Activated CD4-positive, CD25-positive, alpha-beta regulatory T cell treated with anti-CD3 and anti-CD28 coated beads, Interleukin-2, amount 50 U/mL, for 72 hours (primary cell): ENCODE measurements around the gene RBM25.
A peak's percentile ranks its signal among the peaks of the same experiment; 100 is the strongest.
"Not testable (repeated sequence)": the region's sequence is repeated elsewhere in the genome, so short reads cannot be mapped to it uniquely, and the experiment has no call there.

Source experiments
- DNase-seq: peaks from one replicate; pipeline ENCODE4 v3.0.0; 2021

Gene RBM25

DNA sequence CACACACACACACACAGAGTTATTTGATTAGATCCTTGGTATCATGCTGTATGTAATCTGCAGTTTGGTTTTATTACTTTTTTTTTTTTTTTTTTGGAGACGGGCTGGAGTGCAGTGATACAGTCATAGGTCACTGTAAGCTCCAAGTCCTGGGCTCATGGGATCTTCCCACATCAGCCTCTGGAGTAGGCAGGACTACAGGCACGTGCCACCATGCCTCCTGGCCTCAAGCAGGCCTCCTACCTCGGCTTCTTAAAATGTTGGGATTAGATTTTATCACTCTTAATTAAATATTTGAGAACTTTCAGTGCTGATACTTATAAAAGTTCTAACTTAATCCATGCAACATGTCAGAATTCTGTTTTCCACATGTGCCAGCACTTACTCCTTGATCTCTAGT lies 46.7 kb downstream of the RBM25 start:
- no peak for DNase-seq

DNA sequence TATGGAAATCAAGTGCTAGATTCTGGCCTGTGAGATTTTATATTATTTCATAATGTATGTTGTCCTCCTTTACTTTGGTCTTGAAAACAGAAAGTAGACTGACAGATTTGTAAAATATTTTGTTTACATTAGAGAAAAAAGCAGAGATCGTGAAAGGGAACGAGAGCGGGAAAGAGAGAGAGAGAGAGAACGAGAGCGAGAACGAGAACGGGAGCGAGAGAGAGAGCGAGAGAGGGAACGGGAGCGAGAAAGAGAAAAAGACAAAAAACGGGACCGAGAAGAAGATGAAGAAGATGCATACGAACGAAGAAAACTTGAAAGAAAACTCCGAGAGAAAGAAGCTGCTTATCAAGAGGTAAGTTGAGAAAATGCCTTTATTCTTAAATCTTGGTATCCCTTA lies 47.4 kb downstream of the RBM25 start:
- no peak for DNase-seq

- no peak for DNase-seq
These were observed 57.8 kb downstream of the RBM25 start for GRCh38 chr14:73116079-73116665.

GRCh38 chr14:73124180-73124894 lies 66.0 kb downstream of the RBM25 start:
- DNase-seq, result no peak

- no peak for DNase-seq
These were observed 66.8 kb downstream of the RBM25 start for GRCh38 chr14:73125169-73125588.

DNA sequence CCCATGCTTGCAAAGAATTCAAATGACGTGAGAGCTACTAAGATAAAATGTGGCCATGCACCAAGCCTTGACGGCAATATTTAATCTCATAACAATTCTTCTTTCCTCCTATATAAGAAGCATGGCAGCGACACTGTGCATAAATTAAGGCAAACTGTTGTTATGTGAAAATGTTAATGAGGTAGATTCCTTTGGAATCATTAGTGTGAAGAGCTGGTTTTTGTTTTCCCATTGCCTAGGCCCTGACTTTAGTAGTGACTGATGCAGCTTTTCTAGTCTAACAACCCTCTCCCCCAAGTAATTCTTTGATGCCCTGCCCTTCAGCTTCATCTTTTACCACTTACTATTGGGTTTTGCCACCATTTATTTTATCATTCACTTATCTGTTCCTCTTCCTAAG lies 67.4 kb downstream of the RBM25 start:
- no peak for DNase-seq

- DNase-seq, result no peak
These were observed 75.5 kb downstream of the RBM25 start for GRCh38 chr14:73133795-73134194.

GRCh38 chr14:73136085-73136386 lies 77.7 kb downstream of the RBM25 start:
- DNase-seq, result no peak

DNA sequence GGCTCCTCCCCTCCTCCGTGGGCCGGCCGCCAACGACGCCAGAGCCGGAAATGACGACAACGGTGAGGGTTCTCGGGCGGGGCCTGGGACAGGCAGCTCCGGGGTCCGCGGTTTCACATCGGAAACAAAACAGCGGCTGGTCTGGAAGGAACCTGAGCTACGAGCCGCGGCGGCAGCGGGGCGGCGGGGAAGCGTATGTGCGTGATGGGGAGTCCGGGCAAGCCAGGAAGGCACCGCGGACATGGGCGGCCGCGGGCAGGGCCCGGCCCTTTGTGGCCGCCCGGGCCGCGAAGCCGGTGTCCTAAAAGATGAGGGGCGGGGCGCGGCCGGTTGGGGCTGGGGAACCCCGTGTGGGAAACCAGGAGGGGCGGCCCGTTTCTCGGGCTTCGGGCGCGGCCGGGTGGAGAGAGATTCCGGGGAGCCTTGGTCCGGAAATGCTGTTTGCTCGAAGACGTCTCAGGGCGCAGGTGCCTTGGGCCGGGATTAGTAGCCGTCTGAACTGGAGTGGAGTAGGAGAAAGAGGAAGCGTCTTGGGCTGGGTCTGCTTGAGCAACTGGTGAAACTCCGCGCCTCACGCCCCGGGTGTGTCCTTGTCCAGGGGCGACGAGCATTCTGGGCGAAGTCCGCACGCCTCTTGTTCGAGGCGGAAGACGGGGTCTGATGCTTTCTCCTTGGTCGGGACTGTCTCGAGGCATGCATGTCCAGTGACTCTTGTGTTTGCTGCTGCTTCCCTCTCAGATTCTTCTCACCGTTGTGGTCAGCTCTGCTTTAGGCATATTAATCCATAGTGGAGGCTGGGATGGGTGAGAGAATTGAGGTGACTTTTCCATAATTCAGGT lies 78.3 kb downstream of the RBM25 start, which contains the start of gene PSEN1:
Gene PSEN1, plus strand, starts transcription at position 121 of the 839 bp plus-strand sequence. CDS start 11,513 bp downstream, outside the sequence.
- peak; percentile 99 for DNase-seq

DNA sequence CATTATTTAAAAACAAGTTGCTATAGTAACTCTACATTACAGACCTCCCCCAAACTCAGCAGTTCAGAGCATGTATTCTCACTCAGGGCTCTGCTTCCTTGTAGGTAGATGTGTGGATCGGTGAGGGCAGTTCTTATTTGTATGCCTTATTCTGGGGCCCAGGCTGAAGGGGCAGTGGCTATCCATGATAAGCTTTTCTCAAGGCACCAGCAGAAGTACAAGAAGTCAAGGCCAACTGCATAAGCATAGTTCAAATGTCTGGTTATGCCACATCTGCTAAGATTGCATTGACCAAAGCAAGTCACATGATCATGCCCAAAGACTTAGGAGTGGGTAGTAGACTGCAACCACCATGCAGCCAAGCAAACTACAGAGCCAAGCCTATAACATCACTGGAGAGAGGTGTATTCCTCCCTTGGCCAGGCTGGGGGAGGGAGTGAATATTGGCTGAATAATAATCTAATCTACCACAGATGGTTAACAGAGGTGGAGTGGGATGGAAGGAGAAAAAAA lies 82.5 kb downstream of the RBM25 start:
- DNase-seq, result no peak

DNA sequence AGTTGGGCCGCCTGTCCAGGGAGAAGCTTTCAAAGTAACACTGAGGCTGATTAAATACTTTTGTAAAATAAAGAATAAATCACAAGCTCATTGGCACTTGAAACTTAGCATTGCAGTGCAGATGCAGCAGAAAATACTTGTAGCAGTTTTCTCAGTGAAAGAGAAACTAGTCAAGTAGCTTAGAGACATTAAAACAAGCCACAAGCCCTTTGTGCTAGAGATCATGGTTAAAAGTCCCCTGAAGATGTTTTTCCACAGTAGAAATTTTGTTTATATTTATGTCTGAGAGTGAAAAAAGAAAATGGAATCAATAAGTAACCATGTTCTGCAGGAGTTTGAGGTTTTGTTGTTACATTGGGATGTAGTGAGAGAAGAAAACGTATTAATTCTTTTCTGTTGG lies 83.9 kb downstream of the RBM25 start:
- no peak for DNase-seq

GRCh38 chr14:73143003-73143402 lies 84.7 kb downstream of the RBM25 start:
- DNase-seq, result no peak

DNA sequence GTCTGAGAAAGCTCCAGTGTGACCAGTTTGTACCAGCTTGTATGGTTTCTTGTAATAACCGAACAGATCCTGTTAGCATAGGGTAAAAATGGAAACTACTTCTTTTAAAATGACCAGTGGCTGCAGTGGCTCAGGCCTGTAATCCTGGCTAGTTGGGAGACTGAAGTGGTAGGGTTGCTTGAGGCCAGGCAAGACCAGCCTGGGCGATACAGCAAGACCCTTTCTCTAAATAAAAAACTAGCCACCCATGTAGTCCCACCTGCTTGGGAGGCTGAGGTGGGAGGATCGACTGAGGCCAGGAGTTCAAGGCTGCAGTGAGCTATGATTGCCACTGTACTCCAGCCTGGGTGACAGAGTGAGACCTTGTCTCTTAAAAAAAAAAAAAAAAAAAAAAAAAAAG lies 85.3 kb downstream of the RBM25 start:
- DNase-seq, result no peak

GRCh38 chr14:73145371-73145770 lies 87.0 kb downstream of the RBM25 start:
- DNase-seq, result no peak

DNA sequence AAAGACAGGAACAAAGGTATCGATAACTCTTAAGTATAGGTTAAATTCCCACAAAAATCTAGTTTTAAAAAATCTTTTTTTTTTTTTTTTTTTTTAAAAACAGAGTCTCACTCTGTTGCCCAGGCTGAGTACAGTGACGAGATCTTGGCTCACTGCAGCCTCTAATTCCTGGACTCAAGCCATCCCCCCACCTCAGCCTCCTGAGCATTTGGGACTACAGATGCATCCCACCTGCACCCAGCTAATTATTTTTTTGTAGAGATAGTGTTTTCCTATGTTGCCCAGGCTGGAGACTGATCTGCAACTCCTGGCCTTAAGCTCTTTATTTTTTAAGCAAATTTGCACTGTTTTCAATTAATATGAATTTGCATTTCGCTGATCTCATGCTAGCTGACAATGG lies 87.8 kb downstream of the RBM25 start:
- no peak for DNase-seq

DNA sequence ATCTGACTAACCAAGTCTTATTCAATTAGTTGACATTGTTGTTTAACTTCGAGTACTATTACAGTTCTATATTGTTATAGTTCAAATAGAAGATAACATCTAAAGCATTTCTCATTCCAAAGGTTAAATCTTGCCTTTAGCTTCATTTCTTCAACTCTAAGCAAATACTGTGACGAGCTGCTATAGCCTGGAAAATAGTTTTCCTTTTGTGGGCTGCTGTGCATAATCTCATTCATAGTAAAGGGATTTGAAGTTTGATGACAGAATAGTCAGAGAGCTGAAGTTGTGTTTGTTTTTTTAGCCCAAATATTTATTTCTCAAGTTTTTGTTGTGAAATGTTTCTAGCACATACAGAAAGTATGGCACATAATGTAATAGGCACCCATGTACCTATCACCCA lies 91.4 kb downstream of the RBM25 start:
- DNase-seq, result no peak

DNA sequence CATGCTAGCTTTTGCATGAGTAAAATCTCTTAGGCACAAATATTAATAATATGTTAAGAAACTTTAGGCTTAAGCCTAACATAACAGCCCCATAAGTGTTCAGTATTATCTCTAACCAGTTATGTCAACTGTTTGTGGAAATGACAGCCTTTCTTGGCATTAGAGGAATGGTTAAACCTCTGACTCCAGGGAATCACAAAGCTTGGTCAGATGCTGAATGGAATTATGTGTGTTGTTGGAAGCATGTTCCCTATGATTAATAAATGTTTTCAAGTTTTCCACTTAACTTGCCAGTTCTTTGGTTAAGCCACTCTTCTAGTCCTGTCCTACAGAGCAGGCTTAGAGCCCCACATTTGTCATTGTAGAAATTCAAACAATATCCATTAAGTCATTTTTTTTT lies 94.9 kb downstream of the RBM25 start:
- DNase-seq, result no peak

DNA sequence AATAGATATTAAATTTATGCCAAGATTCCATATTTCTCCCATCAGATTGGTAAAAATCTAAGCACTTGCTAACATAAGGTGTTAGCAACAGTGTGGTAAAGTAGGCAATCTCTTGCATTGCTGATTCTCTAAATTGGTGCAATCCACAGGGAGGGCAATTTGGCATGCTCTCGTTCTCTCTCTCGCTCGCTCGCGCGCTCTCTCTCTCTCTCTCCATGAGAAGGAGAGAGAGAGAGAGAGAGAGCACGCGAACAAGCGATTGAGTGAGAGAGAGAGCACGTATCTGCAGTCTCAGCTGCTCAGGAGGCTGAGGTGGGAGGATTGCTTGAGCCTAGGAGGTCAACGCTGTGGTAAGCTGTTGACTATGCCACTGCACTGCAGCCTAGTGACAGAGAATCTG lies 103.9 kb downstream of the RBM25 start:
- DNase-seq, result no peak

- DNase-seq, result no peak
These were observed 108.1 kb downstream of the RBM25 start for GRCh38 chr14:73166399-73166798.

DNA sequence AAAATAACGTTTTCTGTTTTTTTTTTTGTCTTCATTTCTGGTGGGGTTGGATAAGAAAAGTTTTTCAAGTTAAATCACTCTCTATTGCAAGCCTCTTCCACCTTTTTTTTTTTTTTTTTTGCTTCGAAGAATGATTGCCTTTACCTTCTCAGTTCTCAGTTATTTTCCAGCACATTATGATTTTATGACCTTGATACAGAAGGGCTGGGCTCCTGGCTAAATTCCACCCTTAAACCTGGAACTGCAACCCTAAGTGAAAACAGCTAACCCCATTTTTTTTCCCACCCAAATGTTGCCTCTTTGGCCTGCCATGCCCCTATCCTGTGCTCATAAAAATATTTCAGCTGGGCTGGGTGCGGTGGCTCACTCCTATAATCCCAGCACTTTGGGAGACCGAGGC lies 109.4 kb downstream of the RBM25 start:
- DNase-seq, result no peak

DNA sequence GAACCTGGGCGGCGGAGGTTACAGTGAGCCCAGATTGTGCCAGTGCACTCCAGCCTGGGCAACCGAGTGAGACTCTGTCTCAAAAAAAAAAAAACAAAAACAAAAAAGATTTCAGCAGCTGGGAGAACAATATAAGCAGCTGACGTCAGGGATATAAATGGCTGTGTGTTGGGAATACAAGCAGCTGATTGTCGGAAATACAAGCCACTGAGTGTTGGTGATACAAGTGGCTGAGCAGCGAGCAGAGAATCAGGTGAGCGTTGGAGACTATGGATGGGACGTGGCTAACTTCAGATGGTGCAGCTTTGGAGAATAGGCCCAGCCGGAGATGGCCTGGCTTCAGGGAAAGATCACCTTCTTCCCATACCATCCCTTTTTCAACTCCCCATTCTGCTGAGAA lies 109.9 kb downstream of the RBM25 start:
- DNase-seq, result no peak

DNA sequence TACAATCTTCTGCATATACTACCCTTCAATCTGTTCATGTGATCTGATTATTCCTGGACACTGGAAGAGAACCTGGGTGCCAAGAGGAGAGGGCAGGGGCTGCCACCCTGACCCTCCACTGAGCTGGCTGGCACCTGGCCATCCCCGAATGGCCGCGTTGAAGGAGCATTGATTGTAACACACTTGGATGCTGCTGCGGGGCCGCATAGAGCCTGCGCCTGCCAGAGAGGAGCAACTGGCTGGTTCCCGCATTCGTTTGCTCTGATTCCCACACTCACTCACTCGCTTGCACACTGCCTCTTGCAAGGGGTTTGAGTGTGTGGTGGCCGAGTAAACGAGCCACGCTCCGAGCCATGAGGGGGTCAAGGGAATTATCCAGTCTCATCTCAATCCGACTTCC lies 110.4 kb downstream of the RBM25 start:
- no peak for DNase-seq

GRCh38 chr14:73169855-73170254 lies 111.5 kb downstream of the RBM25 start:
- DNase-seq, result not testable (repeated sequence)

- DNase-seq, result no peak
These were observed 112.4 kb downstream of the RBM25 start for GRCh38 chr14:73170686-73171085.
